HepG2 (cell line): Measurements from ENCODE around the gene OPRL1. TPM values are rescaled to one million over a fixed set of nuclear protein-coding genes. Genes with fewer than 3 reads are reported as not detected.

ENCODE experiments used
- ATAC-seq: fragments of 200-7000 bp; cut with Tn5 transposase; 3 replicates; pipeline ENCODE4 v1.9.1; 2020; ENCODE audit warnings: mild to moderate bottlenecking, moderate library complexity
- BruUV-seq: library from RNA; stranded (reverse); fragments of 400-500 nt; replicated peaks from 2 replicates; lab custom pipeline; 2021; lab: Mats Ljungman, UMichigan
- CTCF ChIA-PET: fragments of 300-600 bp; formaldehyde crosslinking; extraction: SDS; loops from one replicate; lab custom pipeline; 2021; ENCODE audit warnings: low total read pairs, inconsistent platforms, low intra/inter-chr PET ratio; lab: Yijun Ruan, JAX
- POLR2A ChIA-PET: fragments of 350-600 bp; sonication (Branson Sonifier 250); formaldehyde crosslinking; loops from one replicate; lab custom pipeline; 2020; ENCODE audit warnings: antibody characterized with exemption, inconsistent platforms; lab: Yijun Ruan, JAX
- DNase-seq: peaks from one replicate; pipeline ENCODE4 v3.0.0-alpha.2; 2015; ENCODE audit warnings: low spot score
- FAIRE-seq: peaks from 3 replicates; lab custom pipeline; 2011; peaks lifted over from hg19 to GRCh38; lab: Jason Lieb, UNC
- H2AFZ ChIP-seq: one replicate; pipeline ENCODE4 v1.6.1; 2011; ENCODE audit warnings: low read length, inconsistent platforms
- H3K27ac ChIP-seq: fragments of 300-600 bp; 3 replicates; pipeline ENCODE4 v1.8.0; 2011; ENCODE audit warnings: mixed run types, mild to moderate bottlenecking, mixed read lengths, low read length, inconsistent platforms; ENCODE audit not compliant: insufficient read depth; ENCODE audit errors: extremely low read length
- H3K27me3 ChIP-seq, 2 experiments: fragments of 200-600 bp in 1 of 2; 2 replicates in 1 of 2; 3 replicates in 1 of 2; pipeline versions ENCODE4 v1.6.0 to v1.8.0; 2011; ENCODE audit warnings: low read length in 2 of 2, mild to moderate bottlenecking in 2 of 2, moderate library complexity in 2 of 2, inconsistent platforms in 1 of 2; ENCODE audit not compliant: insufficient read depth in 2 of 2, control insufficient read depth in 1 of 2
- H3K36me3 ChIP-seq, 2 experiments: fragments of 200-600 bp in 1 of 2; replicated peaks in 1 of 2; 2 replicates in 1 of 2; 3 replicates in 1 of 2; pipeline versions ENCODE4 v1.5.1 to v1.8.0; 2011; ENCODE audit warnings: low read length in 2 of 2, inconsistent platforms in 1 of 2; ENCODE audit not compliant: insufficient read depth in 2 of 2, control insufficient read depth in 1 of 2
- H3K4me1 ChIP-seq: 2 replicates; pipeline ENCODE4 v1.5.1; 2012; ENCODE audit warnings: low read length, inconsistent platforms; ENCODE audit not compliant: insufficient read depth
- H3K4me2 ChIP-seq: 2 replicates; pipeline ENCODE4 v1.6.0; 2011; ENCODE audit warnings: low read depth, low read length, inconsistent platforms
- H3K4me3 ChIP-seq, 3 experiments: fragments of 200-600 bp in 1 of 3; sonication (generic), shearing (Covaris generic) in 1 of 3; replicated peaks in 1 of 3; 2 replicates each; pipeline ENCODE4 v1.5.1; 2011 to 2016; ENCODE audit warnings: low read length in 3 of 3, inconsistent platforms in 2 of 3, low read depth in 2 of 3, mild to moderate bottlenecking in 2 of 3, control low read depth in 1 of 3, mixed read lengths in 1 of 3; ENCODE audit not compliant: insufficient read depth in 1 of 3
- H3K79me2 ChIP-seq: one replicate; pipeline ENCODE4 v1.6.1; 2011; ENCODE audit warnings: low read length, inconsistent platforms; ENCODE audit not compliant: insufficient read depth
- H3K9ac ChIP-seq: 2 replicates; pipeline ENCODE4 v1.6.0; 2011; ENCODE audit warnings: mild to moderate bottlenecking, low read depth, low read length, inconsistent platforms; ENCODE audit not compliant: insufficient read depth
- H3K9me3 ChIP-seq: 2 replicates; pipeline ENCODE4 v1.5.1; 2012; ENCODE audit warnings: mild to moderate bottlenecking, low read length
- H4K20me1 ChIP-seq: 2 replicates; pipeline ENCODE4 v1.6.0; 2011; ENCODE audit warnings: inconsistent platforms, mild to moderate bottlenecking, low read length, moderate library complexity; ENCODE audit not compliant: insufficient read depth
- GTF2F1 ChIP-seq: fragments of 150-350 bp; IDR thresholded peaks from 2 replicates; pipeline ENCODE4 v1.6.1; 2014; ENCODE audit warnings: low read length
- HOXA7 ChIP-seq: sonication (generic); formaldehyde crosslinking; IDR thresholded peaks from 2 replicates; pipeline ENCODE4 v1.8.1; 2022; ENCODE audit warnings: mild to moderate bottlenecking, missing genetic modification reagents, moderate library complexity
- ISL2 ChIP-seq: sonication (generic); formaldehyde crosslinking; IDR thresholded peaks from 2 replicates; pipeline ENCODE4 v1.5.0; 2020; ENCODE audit warnings: missing genetic modification reagents
- JUNB ChIP-seq: sonication (generic); formaldehyde crosslinking; IDR thresholded peaks from 2 replicates; pipeline ENCODE4 v1.8.0; 2022; ENCODE audit warnings: missing genetic modification reagents, mild to moderate bottlenecking, borderline replicate concordance
- MTA1 ChIP-seq: sonication (generic); formaldehyde crosslinking; IDR thresholded peaks from 2 replicates; pipeline ENCODE4 v1.4.0; 2020; ENCODE audit warnings: missing genetic modification reagents, mild to moderate bottlenecking, borderline replicate concordance
- ZNF737 ChIP-seq: sonication (generic); formaldehyde crosslinking; IDR thresholded peaks from 2 replicates; pipeline ENCODE4 v1.5.0; 2020; ENCODE audit warnings: missing genetic modification reagents, mild to moderate bottlenecking, borderline replicate concordance
- ZNF780A ChIP-seq: sonication (generic); formaldehyde crosslinking; IDR thresholded peaks from 2 replicates; pipeline ENCODE4 v1.8.0; 2022; ENCODE audit warnings: mild to moderate bottlenecking, missing genetic modification reagents, moderate library complexity
- ZNF816 ChIP-seq: sonication (generic); formaldehyde crosslinking; IDR thresholded peaks from 2 replicates; pipeline ENCODE4 v1.8.0; 2022; ENCODE audit warnings: missing genetic modification reagents, mild to moderate bottlenecking, borderline replicate concordance
- WGBS: methylation state at CpG from one replicate; pipeline ENCODE4 v1.1.6; 2017; ENCODE audit warnings: low lambda C conversion rate; 5-methylcytosine and 5-hydroxymethylcytosine counted together
- in situ Hi-C: cut with HindIII; loops from 2 replicates; pipeline ENCODE4 v1.10.0; 2017; ENCODE audit warnings: low pct_unique_long_range_greater_than_20kb; ENCODE audit not compliant: extremely low pct_ligation_motif_present
- intact Hi-C: fragments of 100-400 bp; cut with micrococcal nuclease; formaldehyde crosslinking; loops from one replicate; pipeline ENCODE4 v1.10.0; 2022; ENCODE audit not compliant: unreplicated experiment
- polyA plus RNA-seq, 8 experiments: library from polyadenylated mRNA; depleted of rRNA in 3 of 8; stranded (reverse) in 7 of 8; unstranded in 1 of 8; fragments of >200 nt; fragmentation: Illumina TruSeq in 4 of 8; extraction: Trizol in 4 of 8; gene quantifications; 2 replicates each; pipeline versions ENCODE4 v1.2.1 to v1.2.3, GENCODE V29; 2011 to 2016; ENCODE audit warnings: low read depth in 4 of 8, missing spikeins in 1 of 8, mixed read lengths in 1 of 8; ENCODE audit not compliant: insufficient read depth in 1 of 8
- total RNA-seq, 5 experiments: library from RNA; depleted of rRNA; stranded (reverse); fragments of >200 nt; fragmentation: Illumina TruSeq; extraction: Trizol; gene quantifications; 2 replicates each; pipeline ENCODE4 v1.2.3, GENCODE V29; 2016; ENCODE audit warnings: low read depth in 1 of 5

The OPRL1 gene
- total and polyA plus RNA-seq, 2 of the 13 experiments (the other 11 are each of a cell fraction or from before 2014, with no cell fraction given), result 0.35 to 0.71 TPM

GRCh38 chr20:64130271-64130670 lies 50.4 kb downstream of the OPRL1 start:
- TF ChIP-seq ZNF816 (CRISPR knock-in tag), result no peak
- no peak for TF ChIP-seq MTA1
- no peak for TF ChIP-seq GTF2F1
- peaks cover 1 to 19% of the 10 kb centered on the region in 2 experiments; a peak in 3 of 5 replicates for H3K27me3 ChIP-seq
- H2AFZ ChIP-seq, result no peak overlapping the region
- ATAC-seq, result no peak
- ChIA-PET CTCF (no interaction called here), POLR2A (no interaction called here)
- no peak overlapping the region for H3K27ac ChIP-seq
- no peaks in the 10 kb centered on the region for H3K36me3 ChIP-seq
- no peak for FAIRE-seq
- H3K4me3 ChIP-seq, result no peak overlapping the region
- 26% methylated on average over 5 of the region's 5 CpGs for WGBS
- BruUV-seq, result no TSS peak
- no peaks in the 10 kb centered on the region for H4K20me1 ChIP-seq
- H3K79me2 ChIP-seq, result no peaks in the 10 kb centered on the region
- no peak overlapping the region for H3K9ac ChIP-seq
- no peaks in the 10 kb centered on the region for H3K9me3 ChIP-seq
- H3K4me2 ChIP-seq, result no peak overlapping the region
- DNase-seq, result no peak
- intact Hi-C loops, result no loop called here
- H3K4me1 ChIP-seq, result peaks cover 12% of the 10 kb centered on the region
- in situ Hi-C loops, result no loop called here

GRCh38 chr20:64130876-64131275 lies 51.0 kb downstream of the OPRL1 start:
- POLR2A ChIA-PET, result no interaction called here
- intact Hi-C loops, result no loop called here
- FAIRE-seq (no peak), DNase-seq (no peak), ATAC-seq (peak; percentile 39)
- Histone ChIP-seq H3K9me3 (no peaks in the 10 kb centered on the region), H3K4me3 (no peak overlapping the region), H3K27me3 (peaks cover 1 to 19% of the 10 kb centered on the region in 2 experiments; a peak in 3 of 5 replicates), H2AFZ (no peak overlapping the region), H3K9ac (no peak overlapping the region)
- CTCF ChIA-PET, result no interaction called here
- in situ Hi-C loops, result no loop called here
- no peak for TF ChIP-seq ISL2
- TF ChIP-seq ZNF737 (CRISPR knock-in tag), result no peak
- TF ChIP-seq JUNB (CRISPR knock-in tag), result peak; percentile 29; the same call in 1 of the 2 replicates
- TF ChIP-seq ZNF780A (CRISPR knock-in tag), result 0 out of 2 replicates have a peak, but pooled peaks have one; percentile 51
- 0 out of 2 replicates have a peak, but pooled peaks have one; percentile 45 for TF ChIP-seq HOXA7
- TF ChIP-seq, all 625 proteins: peak for 3
- WGBS, result 34% methylated on average over 10 of the region's 10 CpGs
- Histone ChIP-seq H3K4me1 (peaks cover 12% of the 10 kb centered on the region), H4K20me1 (no peaks in the 10 kb centered on the region), H3K4me2 (no peak overlapping the region), H3K36me3 (no peaks in the 10 kb centered on the region), H3K27ac (no peak overlapping the region), H3K79me2 (no peaks in the 10 kb centered on the region)
- BruUV-seq, result no TSS peak
